ENCODE results near the gene EFR3B. TPM values are rescaled to one million over a fixed set of nuclear protein-coding genes. Genes with fewer than 3 reads are reported as not detected.

EFR3B gene
- total RNA-seq, 1 donor from 2014 or later: 14.7 TPM

DNA sequence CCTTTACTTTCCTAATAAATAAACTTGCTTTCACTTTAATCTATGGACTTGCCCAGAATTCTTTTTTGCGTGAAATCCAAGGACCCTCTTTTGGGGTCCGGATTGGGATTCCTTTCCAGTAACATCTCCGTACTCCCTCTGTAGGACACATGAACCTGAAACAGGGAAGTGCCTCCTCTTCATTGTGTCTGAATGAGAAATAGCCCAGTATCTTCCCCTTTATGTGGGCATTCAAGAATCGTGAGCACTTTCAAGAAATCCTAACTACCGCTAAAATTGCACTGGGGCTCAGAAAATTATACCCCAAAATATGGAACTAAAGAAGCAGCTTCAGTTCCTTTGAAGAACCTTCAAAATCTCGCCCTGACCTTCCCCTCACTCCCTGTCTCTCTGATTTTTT, 134.3 kb downstream of the EFR3B start:
- no peak overlapping the region for H3K4me3 Mint-ChIP-seq (ENCODE audit: unreplicated experiment)

GRCh38 chr2:25176541-25177181, 134.8 kb downstream of the EFR3B start:
- Mint-ChIP-seq H3K9me3 (ENCODE audit: unreplicated experiment) (no peaks in the 10 kb centered on the region), H3K27me3 (ENCODE audit: low read depth, unreplicated experiment) (peaks cover 39% of the 10 kb centered on the region), H3K4me3 (ENCODE audit: unreplicated experiment) (no peak overlapping the region), H3K27ac (ENCODE audit: unreplicated experiment) (no peak overlapping the region), H3K4me1 (ENCODE audit: low read depth, unreplicated experiment) (no peaks in the 10 kb centered on the region), H3K36me3 (ENCODE audit: low read depth, unreplicated experiment) (no peaks in the 10 kb centered on the region)
- Histone ChIP-seq H3K9me3 (ENCODE audit: insufficient read depth, low read depth, low read length) (no peaks in the 10 kb centered on the region), H4K20me1 (ENCODE audit: insufficient read depth, low read length) (no peaks in the 10 kb centered on the region), H3K27me3 (ENCODE audit: insufficient read depth, low read length) (peaks cover 17% of the 10 kb centered on the region), H2AFZ (ENCODE audit: low read depth, low read length) (no peak overlapping the region), H3K27ac (ENCODE audit: low read depth, low read length) (no peak overlapping the region), H3K4me2 (ENCODE audit: low read length) (no peak overlapping the region), H3K4me1 (ENCODE audit: insufficient read depth, low read length) (no peaks in the 10 kb centered on the region), H3K36me3 (ENCODE audit: insufficient read depth, low read length) (no peaks in the 10 kb centered on the region), H3K79me2 (ENCODE audit: insufficient read depth, low read length) (no peaks in the 10 kb centered on the region), H3K9ac (ENCODE audit: low read length) (no peak overlapping the region), H3K4me3 (ENCODE audit: insufficient read depth, low read depth, low read length) (no peak overlapping the region)
- FAIRE-seq: no peak
- TF ChIP-seq, protein P1, sequence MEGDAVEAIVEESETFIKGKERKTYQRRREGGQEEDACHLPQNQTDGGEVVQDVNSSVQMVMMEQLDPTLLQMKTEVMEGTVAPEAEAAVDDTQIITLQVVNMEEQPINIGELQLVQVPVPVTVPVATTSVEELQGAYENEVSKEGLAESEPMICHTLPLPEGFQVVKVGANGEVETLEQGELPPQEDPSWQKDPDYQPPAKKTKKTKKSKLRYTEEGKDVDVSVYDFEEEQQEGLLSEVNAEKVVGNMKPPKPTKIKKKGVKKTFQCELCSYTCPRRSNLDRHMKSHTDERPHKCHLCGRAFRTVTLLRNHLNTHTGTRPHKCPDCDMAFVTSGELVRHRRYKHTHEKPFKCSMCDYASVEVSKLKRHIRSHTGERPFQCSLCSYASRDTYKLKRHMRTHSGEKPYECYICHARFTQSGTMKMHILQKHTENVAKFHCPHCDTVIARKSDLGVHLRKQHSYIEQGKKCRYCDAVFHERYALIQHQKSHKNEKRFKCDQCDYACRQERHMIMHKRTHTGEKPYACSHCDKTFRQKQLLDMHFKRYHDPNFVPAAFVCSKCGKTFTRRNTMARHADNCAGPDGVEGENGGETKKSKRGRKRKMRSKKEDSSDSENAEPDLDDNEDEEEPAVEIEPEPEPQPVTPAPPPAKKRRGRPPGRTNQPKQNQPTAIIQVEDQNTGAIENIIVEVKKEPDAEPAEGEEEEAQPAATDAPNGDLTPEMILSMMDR (IDR thresholded peaks at IDR 0.05; ENCODE audit: insufficient read depth, low read depth, low read length): no peak
- TF ChIP-seq EZH2 (IDR thresholded peaks at IDR 0.05; ENCODE audit: insufficient read depth, low read length): no peak
- DNase-seq (ENCODE audit: low read depth): no peak

More for the DNA sequence above, 134.3 kb downstream of the EFR3B start:
- DNase-seq (ENCODE audit: low read depth) (no peak), FAIRE-seq (no peak)
- Histone ChIP-seq H3K27me3 (ENCODE audit: insufficient read depth, low read length) (peaks cover 17% of the 10 kb centered on the region), H3K9ac (ENCODE audit: low read length) (no peak overlapping the region), H3K9me3 (ENCODE audit: insufficient read depth, low read depth, low read length) (no peaks in the 10 kb centered on the region), H3K4me2 (ENCODE audit: low read length) (no peak overlapping the region), H3K27ac (ENCODE audit: low read depth, low read length) (no peak overlapping the region), H3K4me3 (ENCODE audit: insufficient read depth, low read depth, low read length) (no peak overlapping the region), H3K4me1 (ENCODE audit: insufficient read depth, low read length) (no peaks in the 10 kb centered on the region), H3K79me2 (ENCODE audit: insufficient read depth, low read length) (no peaks in the 10 kb centered on the region), H3K36me3 (ENCODE audit: insufficient read depth, low read length) (no peaks in the 10 kb centered on the region), H2AFZ (ENCODE audit: low read depth, low read length) (no peak overlapping the region), H4K20me1 (ENCODE audit: insufficient read depth, low read length) (no peaks in the 10 kb centered on the region)
- no peak for TF ChIP-seq EZH2 (IDR thresholded peaks at IDR 0.05; ENCODE audit: insufficient read depth, low read length)
- TF ChIP-seq, protein P1 (IDR thresholded peaks at IDR 0.05; ENCODE audit: insufficient read depth, low read depth, low read length): no peak
- Mint-ChIP-seq H3K27me3 (ENCODE audit: low read depth, unreplicated experiment) (peaks cover 43% of the 10 kb centered on the region), H3K36me3 (ENCODE audit: low read depth, unreplicated experiment) (no peaks in the 10 kb centered on the region), H3K9me3 (ENCODE audit: unreplicated experiment) (no peaks in the 10 kb centered on the region), H3K27ac (ENCODE audit: unreplicated experiment) (no peak overlapping the region), H3K4me1 (ENCODE audit: low read depth, unreplicated experiment) (no peaks in the 10 kb centered on the region)

DNA sequence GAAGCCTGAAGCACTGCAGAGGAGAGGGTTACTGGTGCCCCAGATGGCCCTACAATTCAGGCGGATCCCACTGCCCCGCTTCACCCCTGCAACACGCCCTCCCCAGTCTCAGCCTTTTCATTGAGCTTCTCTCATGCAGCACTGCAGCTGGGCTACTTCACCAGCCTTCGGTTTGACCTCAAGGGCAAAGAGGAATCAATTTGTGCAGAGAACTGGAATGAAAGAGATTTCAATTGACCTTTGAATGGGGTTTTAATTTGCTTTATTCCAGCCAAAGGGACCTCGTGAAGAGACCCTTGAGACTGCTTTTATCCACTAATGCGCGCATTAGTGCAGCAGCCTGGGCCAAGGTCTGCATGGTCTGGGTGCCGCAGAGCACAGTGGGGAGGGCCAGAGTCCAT, 135.3 kb downstream of the EFR3B start:
- DNase-seq (ENCODE audit: low read depth): no peak
- Mint-ChIP-seq H3K36me3 (ENCODE audit: low read depth, unreplicated experiment) (no peaks in the 10 kb centered on the region), H3K27ac (ENCODE audit: unreplicated experiment) (no peak overlapping the region), H3K4me1 (ENCODE audit: low read depth, unreplicated experiment) (no peaks in the 10 kb centered on the region), H3K4me3 (ENCODE audit: unreplicated experiment) (no peak overlapping the region), H3K27me3 (ENCODE audit: low read depth, unreplicated experiment) (peaks cover 39% of the 10 kb centered on the region), H3K9me3 (ENCODE audit: unreplicated experiment) (no peaks in the 10 kb centered on the region)
- no peak for FAIRE-seq
- no peaks in the 10 kb centered on the region for H4K20me1 ChIP-seq (ENCODE audit: insufficient read depth, low read length)
- H3K4me3 ChIP-seq (ENCODE audit: insufficient read depth, low read depth, low read length): no peak overlapping the region
- TF ChIP-seq EZH2 (IDR thresholded peaks at IDR 0.05; ENCODE audit: insufficient read depth, low read length): no peak
- no peaks in the 10 kb centered on the region for H3K79me2 ChIP-seq (ENCODE audit: insufficient read depth, low read length)
- no peaks in the 10 kb centered on the region for H3K36me3 ChIP-seq (ENCODE audit: insufficient read depth, low read length)
- no peak overlapping the region for H2AFZ ChIP-seq (ENCODE audit: low read depth, low read length)
- no peak overlapping the region for H3K9ac ChIP-seq (ENCODE audit: low read length)
- no peaks in the 10 kb centered on the region for H3K9me3 ChIP-seq (ENCODE audit: insufficient read depth, low read depth, low read length)
- H3K4me1 ChIP-seq (ENCODE audit: insufficient read depth, low read length): no peaks in the 10 kb centered on the region
- H3K4me2 ChIP-seq (ENCODE audit: low read length): no peak overlapping the region
- peaks cover 17% of the 10 kb centered on the region for H3K27me3 ChIP-seq (ENCODE audit: insufficient read depth, low read length)
- H3K27ac ChIP-seq (ENCODE audit: low read depth, low read length): no peak overlapping the region
